NCI-H2107 (cell line): ENCODE results near the gene CCDC30.

Experiments
- DNase-seq: peaks from one replicate; lab custom pipeline; 2025; lab: John Stamatoyannopoulos, UW

CCDC30 gene

GRCh38 chr1:42691157-42691498, 228.0 kb downstream of the CCDC30 start:
- DNase-seq = no peak

GRCh38 chr1:42692461-42692860, 229.4 kb downstream of the CCDC30 start:
- no peak for DNase-seq

- no peak for DNase-seq
Measured at GRCh38 chr1:42692911-42693310, 229.8 kb downstream of the CCDC30 start.

GRCh38 chr1:42698081-42698813, 235.2 kb downstream of the CCDC30 start:
- DNase-seq = no peak

- DNase-seq = no peak
Measured at GRCh38 chr1:42700006-42700405, 236.9 kb downstream of the CCDC30 start.

GRCh38 chr1:42703888-42704464, 240.9 kb downstream of the CCDC30 start:
- no peak for DNase-seq
